Chondrocyte (in vitro differentiated cells): ENCODE measurements around the gene GSTM3. TPM values are rescaled to one million over a fixed set of nuclear protein-coding genes. Genes with fewer than 3 reads are reported as not detected.
"Not testable (repeated sequence)": the region's sequence is repeated elsewhere in the genome, so short reads cannot be mapped to it uniquely, and the experiment has no call there.

Source experiments
- DNase-seq: peaks from one replicate; pipeline ENCODE4 v3.0.0; 2021; ENCODE audit warnings: mixed read lengths, low spot score
- H3K27ac Mint-ChIP-seq: one replicate; pipeline ENCODE4 v1.8.0; 2021; ENCODE audit warnings: mild to moderate bottlenecking, moderate library complexity, mixed read lengths; ENCODE audit not compliant: unreplicated experiment
- H3K27me3 Mint-ChIP-seq: 2 replicates; pipeline ENCODE4 v1.8.0; 2021; ENCODE audit warnings: low read depth, mixed read lengths
- H3K36me3 Mint-ChIP-seq: 2 replicates; pipeline ENCODE4 v1.8.0; 2021; ENCODE audit warnings: low read depth, mixed read lengths
- H3K4me1 Mint-ChIP-seq: 2 replicates; pipeline ENCODE4 v1.8.0; 2021; ENCODE audit warnings: low read depth, mild to moderate bottlenecking, mixed read lengths
- H3K4me3 Mint-ChIP-seq: one replicate; pipeline ENCODE4 v1.8.0; 2021; ENCODE audit warnings: mild to moderate bottlenecking, moderate library complexity, mixed read lengths; ENCODE audit not compliant: unreplicated experiment
- H3K9me3 Mint-ChIP-seq: 2 replicates; pipeline ENCODE4 v1.8.0; 2021; ENCODE audit warnings: low read depth, mixed read lengths
- total RNA-seq: library from RNA; stranded (reverse); gene quantifications from 3 replicates; pipeline ENCODE4 v1.2.1, GENCODE V29; 2021
- TF ChIP-seq, protein P1 (sequence below): fragments of 200-600 bp; sonication (generic); IDR thresholded peaks from 2 replicates; pipeline ENCODE4 v1.5.0; 2021; ENCODE audit warnings: antibody characterized with exemption, mild to moderate bottlenecking, moderate library complexity

The GSTM3 gene
- total RNA-seq, 1 donor from 2014 or later, result 63.8 TPM

DNA sequence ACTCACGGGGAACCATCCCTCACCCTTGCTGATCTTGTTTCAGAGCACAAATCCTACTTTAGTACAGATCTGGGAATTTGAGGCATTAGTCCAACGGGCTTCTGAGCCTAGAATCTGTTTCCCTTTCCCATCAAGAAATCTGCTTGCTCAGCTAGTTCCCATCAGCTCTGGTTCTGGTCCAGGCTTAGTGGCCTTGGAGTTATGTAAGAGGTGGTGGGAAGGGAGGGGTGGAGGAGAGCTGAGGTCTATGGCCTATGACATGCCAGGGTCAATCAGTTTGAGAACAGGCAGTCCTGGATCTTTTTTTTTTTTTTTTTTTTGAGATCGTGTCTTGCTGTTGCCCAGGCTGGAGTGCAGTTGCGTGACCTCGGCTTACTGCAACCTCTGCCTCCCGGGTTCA lies 49.1 kb downstream of the GSTM3 start:
- TF ChIP-seq, protein P1, sequence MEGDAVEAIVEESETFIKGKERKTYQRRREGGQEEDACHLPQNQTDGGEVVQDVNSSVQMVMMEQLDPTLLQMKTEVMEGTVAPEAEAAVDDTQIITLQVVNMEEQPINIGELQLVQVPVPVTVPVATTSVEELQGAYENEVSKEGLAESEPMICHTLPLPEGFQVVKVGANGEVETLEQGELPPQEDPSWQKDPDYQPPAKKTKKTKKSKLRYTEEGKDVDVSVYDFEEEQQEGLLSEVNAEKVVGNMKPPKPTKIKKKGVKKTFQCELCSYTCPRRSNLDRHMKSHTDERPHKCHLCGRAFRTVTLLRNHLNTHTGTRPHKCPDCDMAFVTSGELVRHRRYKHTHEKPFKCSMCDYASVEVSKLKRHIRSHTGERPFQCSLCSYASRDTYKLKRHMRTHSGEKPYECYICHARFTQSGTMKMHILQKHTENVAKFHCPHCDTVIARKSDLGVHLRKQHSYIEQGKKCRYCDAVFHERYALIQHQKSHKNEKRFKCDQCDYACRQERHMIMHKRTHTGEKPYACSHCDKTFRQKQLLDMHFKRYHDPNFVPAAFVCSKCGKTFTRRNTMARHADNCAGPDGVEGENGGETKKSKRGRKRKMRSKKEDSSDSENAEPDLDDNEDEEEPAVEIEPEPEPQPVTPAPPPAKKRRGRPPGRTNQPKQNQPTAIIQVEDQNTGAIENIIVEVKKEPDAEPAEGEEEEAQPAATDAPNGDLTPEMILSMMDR, result no peak
- DNase-seq, result no peak
- H3K27ac Mint-ChIP-seq, result no peak overlapping the region
- no peaks in the 10 kb centered on the region for H3K4me1 Mint-ChIP-seq
- no peaks in the 10 kb centered on the region for H3K36me3 Mint-ChIP-seq
- H3K9me3 Mint-ChIP-seq, result no peaks in the 10 kb centered on the region
- no peaks in the 10 kb centered on the region for H3K27me3 Mint-ChIP-seq
- H3K4me3 Mint-ChIP-seq, result no peak overlapping the region

- Mint-ChIP-seq H3K9me3 (no peaks in the 10 kb centered on the region), H3K27me3 (no peaks in the 10 kb centered on the region), H3K4me1 (no peaks in the 10 kb centered on the region), H3K36me3 (no peaks in the 10 kb centered on the region), H3K4me3 (no peak overlapping the region), H3K27ac (no peak overlapping the region)
- TF ChIP-seq, protein P1, result no peak
- DNase-seq, result no peak
Measured at GRCh38 chr1:109689844-109690405, 50.9 kb downstream of the GSTM3 start.

- Mint-ChIP-seq H3K27me3 (no peaks in the 10 kb centered on the region), H3K36me3 (no peaks in the 10 kb centered on the region), H3K4me1 (no peaks in the 10 kb centered on the region), H3K4me3 (peak within 1 kb of the TSS; percentile 71), H3K9me3 (no peaks in the 10 kb centered on the region), H3K27ac (peak within 1 kb of the TSS; percentile 71)
- TF ChIP-seq, protein P1, result peak; percentile 68
- no peak for DNase-seq
Measured at GRCh38 chr1:109687641-109688499, 53.0 kb downstream of the GSTM3 start, which contains the start of gene GSTM1. Gene GSTM1 (plus strand): TSS chr1:109687817. CDS start chr1:109687874, 57 bp downstream.

DNA sequence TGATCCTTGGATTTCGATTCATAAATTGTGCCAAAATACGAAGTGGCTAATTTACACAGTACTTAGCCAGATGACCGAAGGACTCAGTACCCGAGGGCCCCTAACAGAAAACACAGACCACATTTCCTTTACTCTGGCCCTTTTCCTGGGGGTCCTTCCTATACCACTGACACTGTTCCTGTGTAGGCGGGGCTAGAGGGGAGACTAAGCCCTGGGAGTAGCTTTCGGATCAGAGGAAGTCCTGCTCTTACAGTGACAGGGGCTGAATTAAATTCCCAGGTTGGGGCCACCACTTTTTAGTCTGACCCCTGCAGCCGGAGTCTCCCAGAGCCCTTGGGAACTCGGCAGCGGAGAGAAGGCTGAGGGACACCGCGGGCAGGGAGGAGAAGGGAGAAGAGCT lies 53.7 kb downstream of the GSTM3 start:
- not testable (repeated sequence) for H3K27ac Mint-ChIP-seq, H3K4me1 Mint-ChIP-seq, H3K27me3 Mint-ChIP-seq, H3K9me3 Mint-ChIP-seq, H3K36me3 Mint-ChIP-seq, DNase-seq
- H3K4me3 Mint-ChIP-seq, result peak overlapping the region; percentile 71

DNA sequence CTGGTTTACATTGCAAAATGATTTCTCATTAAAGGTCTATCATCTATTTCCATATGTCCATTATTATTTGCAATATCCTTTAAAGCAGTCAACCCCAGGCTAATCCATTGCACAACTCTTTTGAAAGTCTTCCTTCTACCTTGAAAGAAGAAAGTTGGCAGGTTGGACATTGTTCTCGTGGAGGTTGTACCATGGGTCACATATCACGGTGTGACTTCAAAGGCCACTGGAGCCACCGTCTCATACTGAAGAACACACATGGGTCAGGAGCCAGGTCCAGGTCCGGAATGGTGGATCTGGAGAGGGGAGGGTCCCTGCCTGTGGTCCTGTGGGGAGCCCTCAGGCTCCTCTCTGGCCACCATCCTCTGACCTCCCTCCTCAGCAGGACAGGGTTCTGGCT lies 54.9 kb downstream of the GSTM3 start:
- not testable (repeated sequence) for DNase-seq, H3K36me3 Mint-ChIP-seq, H3K27me3 Mint-ChIP-seq, H3K9me3 Mint-ChIP-seq, H3K27ac Mint-ChIP-seq, H3K4me1 Mint-ChIP-seq, H3K4me3 Mint-ChIP-seq

GRCh38 chr1:109685399-109685798 lies 55.4 kb downstream of the GSTM3 start:
- H3K4me3 Mint-ChIP-seq, H3K27me3 Mint-ChIP-seq, H3K36me3 Mint-ChIP-seq, DNase-seq, H3K4me1 Mint-ChIP-seq, H3K9me3 Mint-ChIP-seq, H3K27ac Mint-ChIP-seq: not testable (repeated sequence)

DNA sequence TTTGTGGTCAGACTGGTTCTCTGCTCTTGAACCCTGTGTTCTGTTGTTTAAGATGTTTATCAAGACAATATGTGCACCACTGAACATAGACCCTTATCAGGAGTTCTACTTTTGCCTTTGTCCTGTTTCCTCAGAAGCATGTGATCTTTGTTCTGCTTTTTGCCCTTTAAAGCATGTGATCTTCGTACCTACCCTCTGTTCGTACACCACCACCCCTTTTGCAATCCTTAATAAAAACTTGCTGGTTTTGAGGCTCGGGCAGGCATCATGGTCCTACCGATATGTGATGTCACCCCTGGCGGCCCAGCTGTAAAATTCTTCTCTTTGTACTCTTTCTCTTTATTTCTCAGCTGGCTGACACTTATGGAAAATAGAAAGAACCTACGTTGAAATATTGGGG lies 56.1 kb downstream of the GSTM3 start:
- H3K4me1 Mint-ChIP-seq, H3K4me3 Mint-ChIP-seq, H3K27ac Mint-ChIP-seq, H3K9me3 Mint-ChIP-seq, DNase-seq, H3K27me3 Mint-ChIP-seq, H3K36me3 Mint-ChIP-seq: not testable (repeated sequence)

Other genes with a start within 250 kb of the GSTM3 start
- gene CYB561D1, start 246.9 kb downstream of the GSTM3 start, total RNA-seq, result 10.2 to 10.8 TPM (median 10.7 TPM) in 3 replicates
- 3.1 to 4.6 TPM (median 4.5 TPM) in 3 replicates for gene AMIGO1, start 231.3 kb downstream of the GSTM3 start, total RNA-seq
- gene GPR61, start 201.2 kb downstream of the GSTM3 start, total RNA-seq, result not detected in 3 replicates
- gene GNAI3, start 192.4 kb downstream of the GSTM3 start, total RNA-seq, result 10.7 to 11.3 TPM (median 10.8 TPM) in 3 replicates
- gene GNAT2, start 121.4 kb downstream of the GSTM3 start, total RNA-seq, result not detected in 3 replicates
- gene AMPD2, start 121.2 kb downstream of the GSTM3 start, total RNA-seq, result 70.6 to 100 TPM (median 74.2 TPM) in 3 replicates
- 14.5 to 20.8 TPM (median 14.8 TPM) in 3 replicates for gene GSTM4, start 84.9 kb downstream of the GSTM3 start, total RNA-seq
- 24.6 to 41.3 TPM (median 25.8 TPM) in 3 replicates for gene GSTM2, start 73.0 kb downstream of the GSTM3 start, total RNA-seq
- 8.9 to 17.8 TPM (median 17.8 TPM) in 3 replicates for gene GSTM1, start 53.2 kb downstream of the GSTM3 start, total RNA-seq
- gene GSTM5, start 28.8 kb downstream of the GSTM3 start, total RNA-seq, result not detected in 3 replicates
- not detected in 3 replicates for gene EPS8L3, start 22.9 kb upstream of the GSTM3 start, total RNA-seq
- 15.2 to 19.8 TPM (median 16.8 TPM) in 3 replicates for gene CSF1, start 169.8 kb upstream of the GSTM3 start, total RNA-seq
- gene AHCYL1, start 243.7 kb upstream of the GSTM3 start, total RNA-seq, result 57.3 to 69.3 TPM (median 59.6 TPM) in 3 replicates